CD4-positive, alpha-beta T cell (primary cell): Measurements from ENCODE around the gene MPPED1. TPM values are rescaled to one million over a fixed set of nuclear protein-coding genes. Genes with fewer than 3 reads are reported as not detected.

Experiments
- ATAC-seq: fragments of 200-7000 bp; cut with Tn5 transposase; one replicate; pipeline ENCODE4 v1.10.0; 2022; ENCODE audit warnings: mild to moderate bottlenecking; ENCODE audit not compliant: poor library complexity
- CTCF ChIA-PET: fragments of 350-600 bp; sonication (Branson Sonifier 250); formaldehyde crosslinking; loops from one replicate; lab custom pipeline; 2021; ENCODE audit warnings: antibody characterized with exemption, inconsistent platforms; lab: Charles Lee
- POLR2A ChIA-PET: fragments of 350-600 bp; sonication (Branson Sonifier 250); formaldehyde crosslinking; loops from one replicate; lab custom pipeline; 2021; ENCODE audit warnings: antibody characterized with exemption, inconsistent platforms; lab: Charles Lee
- DNase-seq, 14 experiments: peaks; one replicate each; pipeline ENCODE4 v3.0.0-alpha.2; 2013 to 2020; ENCODE audit warnings: mixed read lengths in 2 of 14
- H3K27ac ChIP-seq, 2 donors: one replicate each; pipeline versions ENCODE4 v1.5.1 to v1.7.0; 2013; ENCODE audit warnings: low read length in 2 of 2, low read depth in 1 of 2, mild to moderate bottlenecking in 1 of 2
- H3K27me3 ChIP-seq, 2 experiments: 1 replicate in 1 of 2; 2 replicates in 1 of 2; pipeline versions ENCODE4 v1.6.1 to v1.7.0; 2013; ENCODE audit warnings: low read length in 2 of 2, control low read depth in 1 of 2, mild to moderate bottlenecking in 1 of 2, moderate library complexity in 1 of 2; ENCODE audit not compliant: insufficient read depth in 2 of 2, control insufficient read depth in 1 of 2
- H3K36me3 ChIP-seq: one replicate; pipeline ENCODE4 v1.6.1; 2013; ENCODE audit warnings: low read length, control low read depth; ENCODE audit not compliant: insufficient read depth
- H3K4me1 ChIP-seq: one replicate; pipeline ENCODE4 v1.6.1; 2013; ENCODE audit warnings: low read length, control low read depth; ENCODE audit not compliant: insufficient read depth
- H3K4me3 ChIP-seq: one replicate; pipeline ENCODE4 v1.5.1; 2013; ENCODE audit warnings: mild to moderate bottlenecking, low read length, moderate library complexity
- H3K9me3 ChIP-seq, 2 experiments: 1 replicate in 1 of 2; 2 replicates in 1 of 2; pipeline versions ENCODE4 v1.6.1 to v1.7.0; 2013; ENCODE audit warnings: low read length in 2 of 2, mild to moderate bottlenecking in 2 of 2, control low read depth in 1 of 2, moderate library complexity in 1 of 2; ENCODE audit not compliant: control insufficient read depth in 1 of 2, insufficient read depth in 1 of 2
- H3K27ac Mint-ChIP-seq: one replicate; pipeline ENCODE4 v1.8.0; 2020; ENCODE audit warnings: mixed read lengths
- H3K27me3 Mint-ChIP-seq: one replicate; pipeline ENCODE4 v1.8.0; 2021; ENCODE audit warnings: mixed read lengths
- H3K36me3 Mint-ChIP-seq: one replicate; pipeline ENCODE4 v1.8.0; 2021; ENCODE audit warnings: low read depth, mixed read lengths
- H3K4me1 Mint-ChIP-seq: one replicate; pipeline ENCODE4 v1.8.0; 2021; ENCODE audit warnings: low read depth, mixed read lengths
- H3K4me3 Mint-ChIP-seq: one replicate; pipeline ENCODE4 v1.8.0; 2020; ENCODE audit warnings: mild to moderate bottlenecking, mixed read lengths
- H3K9me3 Mint-ChIP-seq: one replicate; pipeline ENCODE4 v1.8.0; 2020; ENCODE audit warnings: mixed read lengths
- intact Hi-C, 2 experiments: fragments of 100-400 bp; cut with DNase I in 1 of 2; cut with micrococcal nuclease in 1 of 2; formaldehyde crosslinking; loops; one replicate each; pipeline versions ENCODE4 v1.15.1 to v1.9.0; 2023 to 2025; cut with DNase I, micrococcal nuclease
- total RNA-seq, 174 experiments: library from RNA in 2 of 174; stranded (reverse) in 2 of 174; gene quantifications; one replicate each; pipeline ENCODE4 v1.2.3 and lab custom pipeline; 2021 to 2026
- TF ChIP-seq, protein P1 (sequence below): fragments of 200-600 bp; IDR thresholded peaks from one replicate; pipeline ENCODE4 v1.8.0; 2022; ENCODE audit warnings: antibody characterized with exemption, mild to moderate bottlenecking

MPPED1 gene
- total RNA-seq, 2 experiments from 2014 or later: not detected

DNA sequence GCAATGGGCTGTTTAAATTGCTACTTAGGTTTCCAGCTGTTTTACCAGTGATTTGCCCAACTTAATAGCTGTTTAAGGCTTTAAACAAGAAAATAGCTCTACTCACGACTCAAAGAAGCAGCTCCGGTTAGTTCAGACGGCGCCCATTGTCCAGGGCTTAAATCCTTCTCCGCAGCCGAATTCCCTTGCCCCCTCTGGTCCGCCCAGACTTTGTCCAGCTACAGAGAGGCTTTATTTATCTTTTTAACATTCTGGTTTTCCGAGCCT is 47.7 kb upstream of the MPPED1 start:
- Mint-ChIP-seq H3K27ac (no peak overlapping the region), H3K9me3 (no peaks in the 10 kb centered on the region), H3K27me3 (peaks cover 19% of the 10 kb centered on the region), H3K4me1 (no peaks in the 10 kb centered on the region), H3K36me3 (no peaks in the 10 kb centered on the region), H3K4me3 (no peak overlapping the region)
- Histone ChIP-seq H3K27ac (no peak overlapping the region), H3K27me3 (no peaks in the 10 kb centered on the region), H3K4me1 (no peaks in the 10 kb centered on the region), H3K4me3 (no peak overlapping the region), H3K36me3 (no peaks in the 10 kb centered on the region), H3K9me3 (peaks cover 0 to 6% of the 10 kb centered on the region in 2 experiments)
- intact Hi-C loops: no loop called here
- ChIA-PET POLR2A (no interaction called here), CTCF (no interaction called here)
- ATAC-seq: no peak
- no peak for DNase-seq
- TF ChIP-seq, protein P1, sequence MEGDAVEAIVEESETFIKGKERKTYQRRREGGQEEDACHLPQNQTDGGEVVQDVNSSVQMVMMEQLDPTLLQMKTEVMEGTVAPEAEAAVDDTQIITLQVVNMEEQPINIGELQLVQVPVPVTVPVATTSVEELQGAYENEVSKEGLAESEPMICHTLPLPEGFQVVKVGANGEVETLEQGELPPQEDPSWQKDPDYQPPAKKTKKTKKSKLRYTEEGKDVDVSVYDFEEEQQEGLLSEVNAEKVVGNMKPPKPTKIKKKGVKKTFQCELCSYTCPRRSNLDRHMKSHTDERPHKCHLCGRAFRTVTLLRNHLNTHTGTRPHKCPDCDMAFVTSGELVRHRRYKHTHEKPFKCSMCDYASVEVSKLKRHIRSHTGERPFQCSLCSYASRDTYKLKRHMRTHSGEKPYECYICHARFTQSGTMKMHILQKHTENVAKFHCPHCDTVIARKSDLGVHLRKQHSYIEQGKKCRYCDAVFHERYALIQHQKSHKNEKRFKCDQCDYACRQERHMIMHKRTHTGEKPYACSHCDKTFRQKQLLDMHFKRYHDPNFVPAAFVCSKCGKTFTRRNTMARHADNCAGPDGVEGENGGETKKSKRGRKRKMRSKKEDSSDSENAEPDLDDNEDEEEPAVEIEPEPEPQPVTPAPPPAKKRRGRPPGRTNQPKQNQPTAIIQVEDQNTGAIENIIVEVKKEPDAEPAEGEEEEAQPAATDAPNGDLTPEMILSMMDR: no peak

DNA sequence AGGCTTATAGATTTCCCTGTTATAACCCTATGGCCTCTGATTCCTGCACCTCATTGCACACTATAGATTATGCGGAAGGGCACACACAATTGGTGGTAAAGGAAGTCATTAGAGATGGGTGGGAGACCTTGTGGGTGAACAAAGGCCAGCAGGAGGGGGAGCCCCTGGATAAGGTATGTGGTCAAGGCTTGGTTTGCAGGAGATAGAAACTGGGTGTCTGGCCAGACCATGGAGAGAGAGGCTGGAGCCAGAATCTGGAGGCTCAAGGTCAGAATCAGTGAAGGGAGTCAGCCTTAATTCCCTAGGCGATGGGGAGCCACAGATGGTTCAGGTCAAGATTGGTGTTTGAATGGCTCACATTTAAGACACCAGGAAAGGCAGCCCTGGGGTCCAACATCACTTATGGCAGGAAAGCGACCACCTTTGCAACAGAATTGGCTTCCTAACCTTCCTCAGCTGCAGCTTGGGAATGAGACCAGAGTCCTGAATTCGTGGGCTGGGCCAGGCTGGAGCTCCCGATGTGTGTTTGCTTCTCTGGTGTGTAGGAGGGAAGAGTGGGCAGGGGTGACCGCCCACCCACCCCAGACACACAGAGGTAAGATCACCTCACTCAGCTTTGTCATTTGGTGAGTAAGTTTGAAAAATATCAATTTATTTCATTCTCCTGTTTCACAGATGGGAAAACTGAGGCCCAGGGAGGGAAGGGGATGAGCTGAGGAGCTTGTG is 45.9 kb upstream of the MPPED1 start:
- Histone ChIP-seq H3K27me3 (peaks cover 8 to 9% of the 10 kb centered on the region in 2 experiments), H3K9me3 (peaks cover 0 to 6% of the 10 kb centered on the region in 2 experiments), H3K4me3 (no peak overlapping the region), H3K36me3 (no peaks in the 10 kb centered on the region), H3K27ac (no peak overlapping the region), H3K4me1 (no peaks in the 10 kb centered on the region)
- TF ChIP-seq, protein P1: no peak
- no peak overlapping the region for H3K27ac Mint-ChIP-seq
- ATAC-seq: no peak
- no peaks in the 10 kb centered on the region for H3K4me1 Mint-ChIP-seq
- peaks cover 35% of the 10 kb centered on the region for H3K27me3 Mint-ChIP-seq
- ChIA-PET POLR2A (no interaction called here), CTCF (no interaction called here)
- no peak for DNase-seq
- H3K36me3 Mint-ChIP-seq: no peaks in the 10 kb centered on the region
- intact Hi-C loops: no loop called here
- no peaks in the 10 kb centered on the region for H3K9me3 Mint-ChIP-seq
- no peak overlapping the region for H3K4me3 Mint-ChIP-seq

DNA sequence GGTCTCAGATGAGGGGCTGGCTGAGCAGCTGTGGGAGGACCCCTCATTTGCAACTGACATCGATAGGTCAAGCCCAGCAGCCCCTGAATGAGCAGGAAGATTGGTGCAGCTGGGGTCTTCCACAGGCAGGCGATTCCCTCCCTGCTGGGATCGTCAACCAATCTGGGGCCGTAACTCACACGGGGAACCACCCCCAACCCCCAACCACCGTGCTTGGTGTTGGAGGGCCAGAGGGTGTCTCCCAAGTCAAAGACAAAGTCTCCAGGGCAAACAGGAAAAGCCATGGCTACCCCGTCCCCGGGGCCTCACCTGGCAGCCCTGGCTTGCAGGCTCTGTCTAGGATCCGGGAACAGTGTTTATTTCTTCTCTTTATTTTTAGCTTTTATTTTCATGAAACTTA is 41.8 kb upstream of the MPPED1 start:
- H3K4me3 ChIP-seq: no peak overlapping the region
- H3K27ac ChIP-seq: no peak overlapping the region
- H3K9me3 Mint-ChIP-seq: peaks cover 2% of the 10 kb centered on the region
- no peaks in the 10 kb centered on the region for H3K36me3 Mint-ChIP-seq
- H3K27ac Mint-ChIP-seq: no peak overlapping the region
- peaks cover 14 to 30% of the 10 kb centered on the region in 2 experiments for H3K27me3 ChIP-seq
- ATAC-seq (no peak), DNase-seq (no peak)
- H3K4me1 Mint-ChIP-seq: no peaks in the 10 kb centered on the region
- peaks cover 9 to 10% of the 10 kb centered on the region in 2 experiments for H3K9me3 ChIP-seq
- intact Hi-C loops: no loop called here
- H3K36me3 ChIP-seq: no peaks in the 10 kb centered on the region
- H3K4me3 Mint-ChIP-seq: no peak overlapping the region
- H3K4me1 ChIP-seq: no peaks in the 10 kb centered on the region
- H3K27me3 Mint-ChIP-seq: peaks cover 56% of the 10 kb centered on the region
- ChIA-PET CTCF (no interaction called here), POLR2A (no interaction called here)
- TF ChIP-seq, protein P1: no peak
